C1 segment of cervical spinal cord (tissue), 14 donors: ENCODE results near the gene CDC42BPA.
A peak's percentile ranks its signal among the peaks of the same experiment; 100 is the strongest.

Experiments used
- DNase-seq, 14 donors: peaks; one replicate each; lab custom pipeline; 2025; lab: John Stamatoyannopoulos, UW

The CDC42BPA gene

GRCh38 chr1:226948996-226949395 is 369.3 kb downstream of the CDC42BPA start:
- no peak for DNase-seq

- no peak for DNase-seq
These were observed 369.8 kb downstream of the CDC42BPA start for GRCh38 chr1:226948480-226948879.

GRCh38 chr1:226948051-226948450 is 370.2 kb downstream of the CDC42BPA start:
- DNase-seq = no peak

DNA sequence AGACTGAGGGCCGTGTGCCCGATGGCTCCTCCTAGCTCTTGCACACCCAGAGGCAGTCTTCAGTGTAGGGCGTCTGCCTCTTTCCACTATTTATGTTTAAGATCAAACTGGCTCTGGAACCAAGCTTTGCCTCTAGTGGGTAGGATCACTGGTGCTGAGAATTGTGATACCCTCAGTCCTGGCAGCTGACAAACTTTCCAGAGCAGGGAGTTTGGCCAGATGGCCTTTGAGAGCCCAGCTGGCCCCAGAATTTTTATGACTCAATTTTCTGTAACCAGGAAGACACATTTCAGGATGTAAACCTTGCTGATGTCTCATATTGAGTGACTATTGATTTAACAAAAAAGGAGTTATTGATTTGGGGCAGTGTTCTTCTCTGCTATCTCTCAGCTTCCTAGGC is 371.5 kb downstream of the CDC42BPA start:
- peak in 1 of 14 donors; percentile 27 for DNase-seq

GRCh38 chr1:226946285-226946684 is 372.0 kb downstream of the CDC42BPA start:
- DNase-seq = no peak

GRCh38 chr1:226945858-226946245 is 372.4 kb downstream of the CDC42BPA start:
- no peak for DNase-seq

- DNase-seq = peak in 1 of 14 donors; percentile 43
These were observed 373.0 kb downstream of the CDC42BPA start for GRCh38 chr1:226945106-226945857.

- no peak for DNase-seq
These were observed 374.4 kb downstream of the CDC42BPA start for GRCh38 chr1:226943927-226944326.

DNA sequence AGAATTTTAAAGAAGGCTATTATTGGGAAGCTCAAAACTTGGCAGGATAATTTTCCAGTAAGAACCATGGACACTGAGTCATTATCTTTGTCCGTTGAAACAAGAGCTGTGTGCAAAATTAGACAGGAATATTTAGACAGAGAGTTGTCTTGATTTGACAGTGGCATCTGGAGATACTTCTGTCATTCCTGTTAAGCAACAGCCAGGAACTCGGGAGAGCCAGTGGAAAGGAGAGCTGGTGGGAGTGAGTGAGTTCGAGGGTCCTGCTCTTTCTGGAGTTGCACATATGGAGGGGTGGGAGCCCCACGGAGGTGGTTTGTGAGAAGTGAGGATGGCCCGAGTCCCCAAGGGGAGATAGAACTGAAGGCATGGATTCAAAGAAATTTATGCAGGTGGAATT is 375.1 kb downstream of the CDC42BPA start:
- DNase-seq = no peak

- DNase-seq = no peak
These were observed 375.9 kb downstream of the CDC42BPA start for GRCh38 chr1:226942392-226942791.

DNA sequence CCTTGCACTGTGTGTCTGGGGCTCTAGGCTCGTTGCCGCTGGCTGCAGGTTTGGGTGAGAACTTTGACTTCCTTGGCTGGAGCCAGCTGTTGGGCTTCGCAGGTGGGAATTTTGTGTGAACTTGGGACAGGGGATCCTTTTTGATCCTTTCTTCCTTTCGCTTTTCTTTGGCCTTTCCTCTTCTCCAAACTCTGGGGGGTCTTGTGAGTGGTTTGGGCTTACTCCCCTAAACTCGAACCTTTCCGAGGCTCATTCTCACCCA is 377.6 kb downstream of the CDC42BPA start:
- no peak for DNase-seq

- DNase-seq = peak; percentile 96 to 100 (median 99)
These were observed 378.1 kb downstream of the CDC42BPA start, which contains the start of gene COQ8A for GRCh38 chr1:226940029-226940805. COQ8A (plus strand) TSS chr1:226940294; CDS start chr1:226961386, 21,092 bp downstream.
